ENCODE results near the gene LRTM2.

The LRTM2 gene

GRCh38 chr12:1830401-1830845 is 10.1 kb downstream of the LRTM2 start:
- no peak for DNase-seq (ENCODE audit: low read depth)

GRCh38 chr12:1830981-1831963 is 10.9 kb downstream of the LRTM2 start:
- no peak for DNase-seq (ENCODE audit: low read depth)

- no peak for DNase-seq (ENCODE audit: low read depth)
Observed at GRCh38 chr12:1832801-1833595, 12.6 kb downstream of the LRTM2 start.

GRCh38 chr12:1833596-1834028 is 13.2 kb downstream of the LRTM2 start:
- DNase-seq (ENCODE audit: low read depth): no peak

GRCh38 chr12:1834186-1834925 is 14.0 kb downstream of the LRTM2 start:
- no peak for DNase-seq (ENCODE audit: low read depth)

- DNase-seq (ENCODE audit: low read depth): no peak
Observed at GRCh38 chr12:1835211-1836131, 15.1 kb downstream of the LRTM2 start.

- DNase-seq (ENCODE audit: low read depth): no peak
Observed at GRCh38 chr12:1836241-1836803, 16.0 kb downstream of the LRTM2 start.

- DNase-seq (ENCODE audit: low read depth): no peak
Observed at GRCh38 chr12:1836854-1837421, 16.6 kb downstream of the LRTM2 start.

GRCh38 chr12:1837541-1838204 is 17.3 kb downstream of the LRTM2 start:
- no peak for DNase-seq (ENCODE audit: low read depth)

- no peak for DNase-seq (ENCODE audit: low read depth)
Observed at GRCh38 chr12:1838205-1838993, 18.0 kb downstream of the LRTM2 start.

GRCh38 chr12:1838994-1839365 is 18.6 kb downstream of the LRTM2 start:
- DNase-seq (ENCODE audit: low read depth): no peak

GRCh38 chr12:1839464-1839863 is 19.1 kb downstream of the LRTM2 start:
- DNase-seq (ENCODE audit: low read depth): no peak

GRCh38 chr12:1839956-1840951 is 19.9 kb downstream of the LRTM2 start:
- DNase-seq (ENCODE audit: low read depth): no peak

GRCh38 chr12:1840981-1841425 is 20.6 kb downstream of the LRTM2 start:
- DNase-seq (ENCODE audit: low read depth): no peak

- no peak for DNase-seq (ENCODE audit: low read depth)
Observed at GRCh38 chr12:1841586-1842182, 21.3 kb downstream of the LRTM2 start.

GRCh38 chr12:1842183-1842904 is 22.0 kb downstream of the LRTM2 start:
- no peak for DNase-seq (ENCODE audit: low read depth)

Measured in stimulated activated CD8-positive, alpha-beta memory T cell treated with anti-CD3 and anti-CD28 coated beads, Interleukin-12 subunit alpha, Interleukin-12 subunit beta, amount 100 ng/mL, for 1 hour (primary cell).